ENCODE data around the gene DTX4. TPM values are rescaled to one million over a fixed set of nuclear protein-coding genes. Genes with fewer than 3 reads are reported as not detected.
A peak's percentile ranks its signal among the peaks of the same experiment; 100 is the strongest.

The DTX4 gene
- total RNA-seq, 1 experiment from 2014 or later = 0.21 TPM

GRCh38 chr11:59205648-59206047, 33.7 kb downstream of the DTX4 start:
- ChIA-PET CTCF (interaction anchor here (0.7 to 2.1 kb wide), 2 partner anchors 34 to 516 kb away, joined by 6 to 16 read pairs; partner anchors contain the start of gene DTX4), POLR2A (no interaction called here)
- DNase-seq (ENCODE audit: low read depth, low spot score) (no peak), ATAC-seq (no peak)
- no peak overlapping the region for H3K27ac ChIP-seq (ENCODE audit: low read length)
- intact Hi-C loops (cut with micrococcal nuclease; ENCODE audit: unreplicated experiment) (loop anchor here (1.0 kb wide), 1 partner anchor 226 kb away; no protein-coding TSS in a partner anchor), in situ Hi-C loops (cut with HindIII; ENCODE audit: low pct_unique_long_range_greater_than_20kb, low sequenced_read_pairs) (no loop called here)
- no peaks in the 10 kb centered on the region; the same call in 1 of the 2 replicates for H3K27me3 ChIP-seq (ENCODE audit: control insufficient read depth, insufficient read depth, low read length)
- no TSS peak for BruUV-seq (replicated peaks)
- H3K4me1 ChIP-seq (ENCODE audit: control insufficient read depth, insufficient read depth, low read length) = no peaks in the 10 kb centered on the region
- no peaks in the 10 kb centered on the region for H3K9me3 ChIP-seq (ENCODE audit: control insufficient read depth, insufficient read depth, low read depth, low read length)
- no peaks in the 10 kb centered on the region for H3K36me3 ChIP-seq (ENCODE audit: control insufficient read depth, insufficient read depth, low read length)
- TF ChIP-seq REST (IDR thresholded peaks at IDR 0.05; ENCODE audit: insufficient read depth in 1 of 2, low read depth in 2 of 2, low read length in 1 of 2) (no peak), TCF7L2 (IDR thresholded peaks at IDR 0.05; ENCODE audit: low read depth, low read length) (no peak), POLR2AphosphoS5 (IDR thresholded peaks at IDR 0.05; ENCODE audit: low read depth, low read length) (no peak), CTCF (IDR thresholded peaks at IDR 0.05) (no peak), SIN3A (IDR thresholded peaks at IDR 0.05; ENCODE audit: borderline replicate concordance, insufficient read depth, low read depth, low read length) (no peak)
- no peak overlapping the region for H3K4me3 ChIP-seq (ENCODE audit: low read depth in 2 of 2, low read length in 2 of 2)

- ChIA-PET CTCF (interaction anchor here (0.7 to 2.1 kb wide), 2 partner anchors 35 to 421 kb away, joined by 3 to 16 read pairs; partner anchors contain the start of gene DTX4), POLR2A (no interaction called here)
- DNase-seq (ENCODE audit: low read depth, low spot score) = no peak
- Histone ChIP-seq H3K36me3 (ENCODE audit: control insufficient read depth, insufficient read depth, low read length) (no peaks in the 10 kb centered on the region), H3K4me1 (ENCODE audit: control insufficient read depth, insufficient read depth, low read length) (no peaks in the 10 kb centered on the region), H3K4me3 (ENCODE audit: low read depth in 2 of 2, low read length in 2 of 2) (no peak overlapping the region), H3K27me3 (ENCODE audit: control insufficient read depth, insufficient read depth, low read length) (no peaks in the 10 kb centered on the region; the same call in 1 of the 2 replicates), H3K9me3 (ENCODE audit: control insufficient read depth, insufficient read depth, low read depth, low read length) (no peaks in the 10 kb centered on the region), H3K27ac (ENCODE audit: low read length) (no peak overlapping the region)
- in situ Hi-C loops (cut with HindIII; ENCODE audit: low pct_unique_long_range_greater_than_20kb, low sequenced_read_pairs) = no loop called here
- BruUV-seq (replicated peaks) = no TSS peak
- intact Hi-C loops (cut with micrococcal nuclease; ENCODE audit: unreplicated experiment) = loop anchor here (1.0 kb wide), 1 partner anchor 225 kb away; no protein-coding TSS in a partner anchor
- TF ChIP-seq POLR2AphosphoS5 (IDR thresholded peaks at IDR 0.05; ENCODE audit: low read depth, low read length) (no peak), SIN3A (IDR thresholded peaks at IDR 0.05; ENCODE audit: borderline replicate concordance, insufficient read depth, low read depth, low read length) (no peak), TCF7L2 (IDR thresholded peaks at IDR 0.05; ENCODE audit: low read depth, low read length) (no peak), REST (IDR thresholded peaks at IDR 0.05; ENCODE audit: insufficient read depth in 1 of 2, low read depth in 2 of 2, low read length in 1 of 2) (no peak), CTCF (IDR thresholded peaks at IDR 0.05) (peak; percentile 66)
- peak; percentile 78 for ATAC-seq
Observed at GRCh38 chr11:59206635-59207034, 34.7 kb downstream of the DTX4 start.
